Dermis blood vessel endothelial cell (primary cell): ENCODE measurements around the gene SOWAHA. TPM values are rescaled to one million over a fixed set of nuclear protein-coding genes. Genes with fewer than 3 reads are reported as not detected.
"Not testable (repeated sequence)": the region's sequence is repeated elsewhere in the genome, so short reads cannot be mapped to it uniquely, and the experiment has no call there.

Experiments
- DNase-seq: peaks from one replicate; pipeline ENCODE4 v3.0.0; 2010
- total RNA-seq: library from RNA; depleted of rRNA; stranded (reverse); fragments of >200 nt; gene quantifications from 2 replicates; pipeline ENCODE4 v1.2.3, GENCODE V29; 2014

SOWAHA gene
- total RNA-seq, 1 donor from 2014 or later = not detected

GRCh38 chr5:132778129-132778528 lies 35.0 kb upstream of the SOWAHA start:
- no peak for DNase-seq

- no peak for DNase-seq
Observed at GRCh38 chr5:132778856-132779255, 34.2 kb upstream of the SOWAHA start.

- no peak for DNase-seq
Observed at GRCh38 chr5:132779961-132780360, 33.1 kb upstream of the SOWAHA start.

- no peak for DNase-seq
Observed at GRCh38 chr5:132780577-132780976, 32.5 kb upstream of the SOWAHA start.

- no peak for DNase-seq
Observed at GRCh38 chr5:132781029-132781428, 32.1 kb upstream of the SOWAHA start.

- peak; percentile 82 for DNase-seq
Observed at GRCh38 chr5:132782101-132782500, 31.0 kb upstream of the SOWAHA start.

- DNase-seq = no peak
Observed at GRCh38 chr5:132785365-132785764, 27.7 kb upstream of the SOWAHA start.

- no peak for DNase-seq
Observed at GRCh38 chr5:132785864-132786263, 27.2 kb upstream of the SOWAHA start.

- no peak for DNase-seq
Observed at GRCh38 chr5:132787076-132787475, 26.0 kb upstream of the SOWAHA start.

- DNase-seq = no peak
Observed at GRCh38 chr5:132788508-132788907, 24.6 kb upstream of the SOWAHA start.

- DNase-seq = no peak
Observed at GRCh38 chr5:132788990-132789886, 23.9 kb upstream of the SOWAHA start.

GRCh38 chr5:132790201-132790865 lies 22.8 kb upstream of the SOWAHA start:
- no peak for DNase-seq

GRCh38 chr5:132791026-132791425 lies 22.1 kb upstream of the SOWAHA start:
- DNase-seq = no peak

GRCh38 chr5:132797651-132798050 lies 15.5 kb upstream of the SOWAHA start:
- DNase-seq = no peak

GRCh38 chr5:132799392-132799791 lies 13.7 kb upstream of the SOWAHA start:
- DNase-seq = no peak

GRCh38 chr5:132800545-132800944 lies 12.6 kb upstream of the SOWAHA start:
- DNase-seq = no peak

- DNase-seq = peak; percentile 21
Observed at GRCh38 chr5:132802044-132802684, 10.9 kb upstream of the SOWAHA start.

- DNase-seq = not testable (repeated sequence)
Observed at GRCh38 chr5:132802685-132803066, 10.4 kb upstream of the SOWAHA start.

GRCh38 chr5:132804219-132804618 lies 8.9 kb upstream of the SOWAHA start:
- not testable (repeated sequence) for DNase-seq

- DNase-seq = not testable (repeated sequence)
Observed at GRCh38 chr5:132805872-132806271, 7.2 kb upstream of the SOWAHA start.

- not testable (repeated sequence) for DNase-seq
Observed at GRCh38 chr5:132806804-132807162, 6.3 kb upstream of the SOWAHA start.

- DNase-seq = no peak
Observed at GRCh38 chr5:132807163-132807838, 5.8 kb upstream of the SOWAHA start.

GRCh38 chr5:132808448-132808847 lies 4.7 kb upstream of the SOWAHA start:
- no peak for DNase-seq
